Measurements from ENCODE around the gene PCSK4. TPM values are rescaled to one million over a fixed set of nuclear protein-coding genes. Genes with fewer than 3 reads are reported as not detected.

The PCSK4 gene
- polyA plus RNA-seq, 1 experiment: 0.40 TPM

- peaks cover 3% of the 10 kb centered on the region; the same call in 1 of the 2 replicates for H3K9me3 ChIP-seq (ENCODE audit: control insufficient read depth, insufficient read depth, low read length)
- POLR2A ChIA-PET: no interaction called here
- no peak overlapping the region for H3K4me3 ChIP-seq (ENCODE audit: low read depth, low read length)
- TF ChIP-seq CTCF (IDR thresholded peaks at IDR 0.05; ENCODE audit: low read depth, low read length): no peak
- no peak for DNase-seq (ENCODE audit: low read depth, low spot score)
- H3K27ac ChIP-seq (ENCODE audit: low read depth, low read length): no peak overlapping the region
- CTCF ChIA-PET: no interaction called here
- no peaks in the 10 kb centered on the region for H3K27me3 ChIP-seq (ENCODE audit: control insufficient read depth, insufficient read depth, low read length)
Measured at GRCh38 chr19:1431759-1432506, 58.2 kb downstream of the PCSK4 start.

Other genes starting within 250 kb of the PCSK4 start
- 36.4 and 55.1 TPM in 2 replicates for gene ATP5F1D, start 248.6 kb downstream of the PCSK4 start, polyA plus RNA-seq (2011; rRNA removed)
- 6.6 and 10.6 TPM in 2 replicates for gene MIDN, start 241.8 kb downstream of the PCSK4 start, polyA plus RNA-seq (2011; rRNA removed)
- 269 and 274 TPM in 2 replicates for gene CIRBP, start 221.0 kb downstream of the PCSK4 start, polyA plus RNA-seq (2011; rRNA removed)
- 16.6 and 29.1 TPM in 2 replicates for gene FAM174C, start 214.8 kb downstream of the PCSK4 start, polyA plus RNA-seq (2011; rRNA removed)
- not detected in 2 replicates for gene EFNA2, start 204.5 kb downstream of the PCSK4 start, polyA plus RNA-seq (2011; rRNA removed)
- gene NDUFS7, start 106.4 kb downstream of the PCSK4 start, polyA plus RNA-seq (2011; rRNA removed): 26.1 and 45.5 TPM in 2 replicates
- gene GAMT, start 88.8 kb downstream of the PCSK4 start, polyA plus RNA-seq (2011; rRNA removed): 26.9 and 39.8 TPM in 2 replicates
- 45.8 and 52.8 TPM in 2 replicates for gene DAZAP1, start 82.8 kb downstream of the PCSK4 start, polyA plus RNA-seq (2011; rRNA removed)
- 596 and 980 TPM in 2 replicates for gene RPS15, start 52.0 kb downstream of the PCSK4 start, polyA plus RNA-seq (2011; rRNA removed)
- 0.09 and 0.17 TPM in 2 replicates for gene APC2, start 40.2 kb downstream of the PCSK4 start, polyA plus RNA-seq (2011; rRNA removed)
- 14.5 and 17.5 TPM in 2 replicates for gene C19orf25, start 11.1 kb downstream of the PCSK4 start, polyA plus RNA-seq (2011; rRNA removed)
- 0.84 and 1.1 TPM in 2 replicates for gene REEP6, start 831 bp upstream of the PCSK4 start, polyA plus RNA-seq (2011; rRNA removed)
- gene ADAMTSL5, start 22.7 kb upstream of the PCSK4 start, polyA plus RNA-seq (2011; rRNA removed): 5.6 and 7.5 TPM in 2 replicates
- not detected in 2 replicates for gene PLK5, start 33.7 kb upstream of the PCSK4 start, polyA plus RNA-seq (2011; rRNA removed)
- 5.4 and 6.2 TPM in 2 replicates for gene MEX3D, start 78.0 kb upstream of the PCSK4 start, polyA plus RNA-seq (2011; rRNA removed)
- 21.9 and 35.4 TPM in 2 replicates for gene MBD3, start 102.5 kb upstream of the PCSK4 start, polyA plus RNA-seq (2011; rRNA removed)
- 153 and 166 TPM in 2 replicates for gene UQCR11, start 115.1 kb upstream of the PCSK4 start, polyA plus RNA-seq (2011; rRNA removed)
- 47.3 and 51.7 TPM in 2 replicates for gene TCF3, start 162.3 kb upstream of the PCSK4 start, polyA plus RNA-seq (2011; rRNA removed)